Karpas-422 (cell line): ENCODE data around the gene TNK2. TPM values are rescaled to one million over a fixed set of nuclear protein-coding genes. Genes with fewer than 3 reads are reported as not detected.
"Not testable (repeated sequence)": the region's sequence is repeated elsewhere in the genome, so short reads cannot be mapped to it uniquely, and the experiment has no call there.

ENCODE experiments used
- DNase-seq: peaks from one replicate; pipeline ENCODE4 v3.0.0-alpha.2; 2015
- H2AFZ ChIP-seq: fragments of 200-600 bp; sonication (generic); 2 replicates; pipeline ENCODE4 v1.6.1; 2014; ENCODE audit warnings: antibody characterized with exemption, low read length, mixed read lengths
- H3K27ac ChIP-seq: fragments of 200-600 bp; sonication (generic); 2 replicates; pipeline ENCODE4 v1.5.1; 2014; ENCODE audit warnings: mild to moderate bottlenecking, low read length, moderate library complexity
- H3K27me3 ChIP-seq: fragments of 200-600 bp; sonication (generic); 2 replicates; pipeline ENCODE4 v1.6.1; 2014; ENCODE audit warnings: low read length, mixed read lengths
- H3K36me3 ChIP-seq: fragments of 200-600 bp; sonication (generic); 2 replicates; pipeline ENCODE4 v1.6.1; 2014; ENCODE audit warnings: low read length, mixed read lengths; ENCODE audit not compliant: insufficient read depth
- H3K4me1 ChIP-seq: fragments of 200-600 bp; sonication (generic); 2 replicates; pipeline ENCODE4 v1.6.1; 2014; ENCODE audit warnings: mild to moderate bottlenecking, low read length, mixed read lengths
- H3K4me2 ChIP-seq: fragments of 200-600 bp; sonication (generic); 2 replicates; pipeline ENCODE4 v1.6.1; 2014; ENCODE audit warnings: low read length, low read depth, mild to moderate bottlenecking; ENCODE audit not compliant: poor library complexity, severe bottlenecking
- H3K4me3 ChIP-seq: fragments of 200-600 bp; sonication (generic); 2 replicates; pipeline ENCODE4 v1.5.1; 2014; ENCODE audit warnings: mild to moderate bottlenecking, antibody characterized with exemption, low read length, mixed read lengths
- H3K79me2 ChIP-seq: fragments of 200-600 bp; sonication (generic); 2 replicates; pipeline ENCODE4 v1.6.1; 2014; ENCODE audit warnings: mild to moderate bottlenecking, low read length, mixed read lengths
- H3K9ac ChIP-seq: fragments of 200-600 bp; sonication (generic); 2 replicates; pipeline ENCODE4 v1.6.0; 2014; ENCODE audit warnings: low read length
- H3K9me2 ChIP-seq: fragments of 200-600 bp; sonication (generic), shearing (Covaris generic); replicated peaks from 2 replicates; pipeline ENCODE4 v1.6.0; 2014; ENCODE audit warnings: mild to moderate bottlenecking, low read length, moderate library complexity; ENCODE audit not compliant: insufficient read depth
- H3K9me3 ChIP-seq: fragments of 300-700, 200-600 bp; sonication (generic); 2 replicates; pipeline ENCODE4 v1.6.1; 2014; ENCODE audit warnings: low read length, mixed read lengths
- H4K20me1 ChIP-seq: fragments of 200-600 bp; sonication (generic); 2 replicates; pipeline ENCODE4 v1.6.1; 2014; ENCODE audit warnings: mild to moderate bottlenecking, antibody characterized with exemption, low read length, low read depth; ENCODE audit not compliant: insufficient read depth
- total RNA-seq: library from RNA; depleted of rRNA; stranded (reverse); fragments of >200 nt; shearing (Covaris generic); gene quantifications from 2 replicates; pipeline ENCODE4 v1.2.3, GENCODE V29; 2014; ENCODE audit warnings: low replicate concordance

Gene TNK2
- total RNA-seq, 1 experiment from 2014 or later: 25.5 TPM

GRCh38 chr3:195820901-195821300 lies 87.5 kb downstream of the TNK2 start:
- no peak for DNase-seq
- Histone ChIP-seq H4K20me1 (0 out of 2 replicates have a peak, but pooled peaks cover 3% of the 10 kb centered on the region), H3K9me3 (no peaks in the 10 kb centered on the region), H3K27me3 (no peaks in the 10 kb centered on the region), H3K4me2 (no peak overlapping the region), H2AFZ (no peak overlapping the region), H3K9me2 (no peaks in the 10 kb centered on the region), H3K4me1 (no peaks in the 10 kb centered on the region), H3K36me3 (no peaks in the 10 kb centered on the region), H3K9ac (no peak overlapping the region), H3K79me2 (no peaks in the 10 kb centered on the region), H3K4me3 (no peak overlapping the region), H3K27ac (no peak overlapping the region)

GRCh38 chr3:195820186-195820585 lies 88.2 kb downstream of the TNK2 start:
- H2AFZ ChIP-seq: no peak overlapping the region
- no peaks in the 10 kb centered on the region for H3K9me2 ChIP-seq

GRCh38 chr3:195818301-195818700 lies 90.0 kb downstream of the TNK2 start:
- Histone ChIP-seq H3K27me3 (no peaks in the 10 kb centered on the region), H3K9ac (no peak overlapping the region), H3K27ac (no peak overlapping the region), H3K4me2 (no peak overlapping the region), H3K4me3 (no peak overlapping the region), H3K9me3 (no peaks in the 10 kb centered on the region), H4K20me1 (no peaks in the 10 kb centered on the region), H3K9me2 (no peaks in the 10 kb centered on the region), H3K4me1 (no peaks in the 10 kb centered on the region), H3K36me3 (no peaks in the 10 kb centered on the region), H3K79me2 (no peaks in the 10 kb centered on the region), H2AFZ (no peak overlapping the region)
- no peak for DNase-seq

More at GRCh38 chr3:195820186-195820585, 88.2 kb downstream of the TNK2 start:
- Histone ChIP-seq H3K9ac (no peak overlapping the region), H3K36me3 (no peaks in the 10 kb centered on the region), H3K79me2 (no peaks in the 10 kb centered on the region), H3K27me3 (no peaks in the 10 kb centered on the region), H3K4me2 (no peak overlapping the region), H3K9me3 (no peaks in the 10 kb centered on the region), H3K4me3 (no peak overlapping the region), H4K20me1 (0 out of 2 replicates have a peak, but pooled peaks cover 3% of the 10 kb centered on the region), H3K27ac (no peak overlapping the region), H3K4me1 (no peaks in the 10 kb centered on the region)
- no peak for DNase-seq

GRCh38 chr3:195817578-195818135 lies 90.7 kb downstream of the TNK2 start:
- no peaks in the 10 kb centered on the region for H3K79me2 ChIP-seq
- H3K4me1 ChIP-seq: no peaks in the 10 kb centered on the region
- H4K20me1 ChIP-seq: no peaks in the 10 kb centered on the region
- H3K4me2 ChIP-seq: no peak overlapping the region
- H3K9ac ChIP-seq: no peak overlapping the region
- no peak overlapping the region for H3K27ac ChIP-seq
- no peaks in the 10 kb centered on the region for H3K27me3 ChIP-seq
- H3K36me3 ChIP-seq: no peaks in the 10 kb centered on the region
- no peaks in the 10 kb centered on the region for H3K9me2 ChIP-seq
- no peak overlapping the region for H2AFZ ChIP-seq
- H3K4me3 ChIP-seq: no peak overlapping the region
- no peaks in the 10 kb centered on the region for H3K9me3 ChIP-seq
- DNase-seq: no peak

DNA sequence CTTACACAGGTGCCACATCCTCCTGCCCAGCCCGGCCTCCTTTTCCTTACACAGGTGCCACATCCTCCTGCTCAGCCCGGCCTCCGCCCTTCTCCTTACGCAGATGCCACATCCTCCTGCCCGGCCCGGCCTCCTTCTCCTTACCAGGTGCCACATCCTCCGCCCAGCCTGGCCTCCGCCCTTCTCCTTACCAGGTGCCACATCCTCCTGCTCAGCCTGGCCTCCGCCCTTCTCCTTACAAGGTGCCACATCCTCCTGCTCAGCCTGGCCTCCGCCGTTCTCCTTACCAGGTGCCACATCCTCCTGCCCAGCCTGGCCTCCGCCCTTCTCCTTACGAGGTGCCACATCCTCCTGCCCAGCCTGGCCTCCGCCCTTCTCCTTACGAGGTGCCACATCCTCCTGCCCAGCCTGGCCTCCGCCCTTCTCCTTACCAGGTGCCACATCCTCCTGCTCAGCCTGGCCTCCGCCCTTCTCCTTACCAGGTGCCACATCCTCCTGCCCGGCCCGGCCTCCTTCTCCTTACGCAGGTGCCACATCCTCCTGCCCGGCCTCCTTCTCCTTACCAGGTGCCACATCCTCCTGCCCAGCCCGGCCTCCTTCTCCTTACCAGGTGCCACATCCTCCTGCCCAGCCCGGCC lies 92.0 kb downstream of the TNK2 start:
- H3K79me2 ChIP-seq, DNase-seq, H3K4me2 ChIP-seq, H4K20me1 ChIP-seq, H3K27me3 ChIP-seq, H3K4me1 ChIP-seq, H3K36me3 ChIP-seq, H3K9me2 ChIP-seq, H3K9me3 ChIP-seq, H3K27ac ChIP-seq, H3K9ac ChIP-seq, H2AFZ ChIP-seq, H3K4me3 ChIP-seq: not testable (repeated sequence)

- Histone ChIP-seq H3K9me2 (no peaks in the 10 kb centered on the region), H3K27ac (no peak overlapping the region), H3K9me3 (no peaks in the 10 kb centered on the region), H4K20me1 (no peaks in the 10 kb centered on the region), H3K4me2 (no peak overlapping the region), H3K79me2 (no peaks in the 10 kb centered on the region), H3K4me3 (no peak overlapping the region), H2AFZ (no peak overlapping the region), H3K9ac (no peak overlapping the region), H3K36me3 (no peaks in the 10 kb centered on the region), H3K27me3 (no peaks in the 10 kb centered on the region), H3K4me1 (no peaks in the 10 kb centered on the region)
- no peak for DNase-seq
These were observed 93.1 kb downstream of the TNK2 start for GRCh38 chr3:195815169-195815771.

- Histone ChIP-seq H3K36me3 (no peaks in the 10 kb centered on the region), H3K9me3 (no peaks in the 10 kb centered on the region), H3K4me1 (no peaks in the 10 kb centered on the region), H3K9ac (no peak overlapping the region), H3K4me2 (no peak overlapping the region), H3K9me2 (no peaks in the 10 kb centered on the region), H4K20me1 (no peaks in the 10 kb centered on the region), H2AFZ (no peak overlapping the region), H3K4me3 (no peak overlapping the region), H3K79me2 (no peaks in the 10 kb centered on the region), H3K27me3 (no peaks in the 10 kb centered on the region), H3K27ac (no peak overlapping the region)
- DNase-seq: no peak
These were observed 94.3 kb downstream of the TNK2 start for GRCh38 chr3:195813916-195814640.
